ENCODE measurements around the gene PRSS53. TPM values are rescaled to one million over a fixed set of nuclear protein-coding genes. Genes with fewer than 3 reads are reported as not detected.

Gene PRSS53
- total RNA-seq, 1 donor from 2014 or later = 5.3 TPM

DNA sequence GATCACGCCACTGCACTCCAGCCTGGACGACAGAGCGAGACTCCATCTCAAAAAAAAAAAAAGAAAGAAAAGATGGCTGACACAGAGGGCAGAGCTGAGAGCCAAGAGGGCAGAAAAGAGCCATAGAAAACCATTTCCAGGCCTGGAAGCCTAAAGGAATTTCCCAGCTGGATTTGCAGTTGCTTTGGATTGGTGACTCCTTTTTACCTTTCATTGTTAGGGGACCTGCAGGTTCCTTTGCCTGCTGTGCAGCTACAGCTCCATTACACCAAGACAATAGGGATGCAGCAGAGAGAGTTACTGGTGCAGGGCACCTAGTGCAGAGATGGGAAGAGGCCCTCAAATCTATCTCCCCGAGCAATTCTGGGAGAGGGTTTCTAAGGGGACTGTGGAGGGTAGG lies 33.1 kb downstream of the PRSS53 start:
- intact Hi-C loops (cut with micrococcal nuclease) = no loop called here

DNA sequence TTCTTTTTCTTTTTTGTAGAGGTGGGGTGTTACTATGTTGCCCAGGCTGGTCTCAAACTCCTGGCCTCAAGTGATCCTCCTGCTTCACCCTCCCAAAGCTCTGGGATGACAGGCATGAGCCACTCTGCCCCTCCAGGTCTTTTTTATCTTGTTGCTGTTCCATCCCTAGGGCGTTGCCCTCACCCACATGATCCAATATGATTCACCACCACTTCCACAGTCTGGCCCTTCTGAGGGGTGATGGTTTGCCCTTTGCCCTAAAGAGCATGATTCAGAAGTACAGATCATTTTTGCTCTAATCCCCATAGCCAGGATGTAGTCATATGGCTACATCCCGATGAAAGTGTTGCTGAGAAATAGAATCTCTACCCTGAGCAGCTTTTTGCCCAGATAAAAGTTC lies 36.6 kb downstream of the PRSS53 start:
- intact Hi-C loops (cut with micrococcal nuclease) = no loop called here

DNA sequence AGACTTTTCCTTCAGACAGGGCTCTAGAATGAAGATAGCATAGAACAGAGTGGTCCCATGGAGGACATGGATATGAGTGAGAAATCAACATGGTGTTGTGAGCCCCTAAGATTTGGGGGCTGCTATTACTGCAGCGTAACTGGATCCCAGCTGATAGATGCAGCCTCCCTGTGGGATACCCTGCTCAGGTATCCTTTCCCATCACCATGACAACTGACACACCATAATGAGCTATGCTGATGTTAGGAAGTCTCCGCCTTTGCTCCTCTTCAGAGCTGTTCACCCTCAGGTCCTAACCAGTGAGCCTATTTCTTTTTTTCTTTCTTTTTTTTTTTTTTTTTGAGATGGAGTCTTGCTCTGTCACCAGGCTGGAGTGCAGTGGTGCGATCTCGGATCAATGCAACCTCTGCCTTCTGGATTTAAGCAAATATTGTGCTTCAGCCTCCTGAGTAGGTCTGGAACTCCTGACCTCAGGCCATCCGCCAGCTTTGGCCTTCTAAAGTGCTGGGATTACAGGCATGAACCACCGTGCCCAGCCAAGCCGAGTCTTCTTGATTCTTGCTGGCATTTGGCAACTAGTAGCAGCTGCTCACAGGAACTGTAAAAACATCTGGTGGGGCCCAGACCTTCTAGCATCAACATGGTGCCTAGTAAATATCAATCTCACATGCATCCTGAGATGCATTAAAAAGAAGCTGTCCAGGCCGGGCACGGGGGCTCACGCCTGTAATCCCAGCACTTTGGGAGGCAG lies 38.3 kb downstream of the PRSS53 start:
- intact Hi-C loops (cut with micrococcal nuclease) = no loop called here

DNA sequence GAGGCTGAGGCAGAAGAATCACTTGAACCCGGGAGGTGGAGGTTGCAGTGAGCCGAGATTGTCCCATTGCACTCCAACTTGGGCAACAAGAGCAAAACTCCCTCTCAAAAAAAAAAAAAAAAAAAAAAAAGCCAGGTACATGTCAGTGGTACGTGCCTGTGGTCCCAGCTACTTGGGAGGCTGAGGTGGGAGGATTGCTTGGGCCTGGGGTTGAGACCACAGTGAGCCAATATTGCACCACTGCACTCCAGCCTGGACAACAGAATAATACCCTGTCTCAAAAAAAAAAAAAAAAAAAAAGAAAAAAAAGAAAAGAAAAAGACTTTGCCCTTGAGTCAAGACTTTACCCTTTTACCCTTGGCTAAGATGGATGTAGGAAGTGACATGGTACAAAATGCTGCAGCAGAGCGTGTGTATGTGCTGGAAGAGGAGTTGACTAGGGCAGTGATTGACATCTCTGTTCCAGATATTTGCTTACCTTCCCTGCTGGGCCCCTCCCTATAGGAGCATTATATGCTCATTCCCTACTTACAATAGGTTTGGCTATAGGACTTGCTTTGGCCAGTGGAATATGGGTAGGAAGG lies 44.8 kb downstream of the PRSS53 start:
- intact Hi-C loops (cut with micrococcal nuclease) = no loop called here

DNA sequence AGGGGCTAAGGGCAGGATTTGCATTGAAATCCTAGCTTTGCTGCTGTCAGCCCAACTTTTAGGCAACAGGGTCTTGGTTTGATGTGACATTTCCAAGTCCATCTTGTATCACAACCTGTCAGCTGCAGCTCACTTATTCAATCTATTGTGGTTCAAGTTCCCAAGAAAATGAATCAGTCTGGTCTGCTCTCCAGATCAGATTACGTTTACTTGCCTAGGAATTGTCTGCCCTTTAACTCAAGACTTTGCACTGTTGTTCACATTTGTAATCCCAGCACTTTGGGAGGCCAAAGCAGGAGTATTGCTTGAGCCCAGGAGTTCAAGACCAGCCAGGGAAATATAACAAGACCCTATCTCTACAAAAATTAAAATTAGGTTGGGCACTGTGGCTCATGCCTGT lies 45.4 kb downstream of the PRSS53 start:
- intact Hi-C loops (cut with micrococcal nuclease) = no loop called here

DNA sequence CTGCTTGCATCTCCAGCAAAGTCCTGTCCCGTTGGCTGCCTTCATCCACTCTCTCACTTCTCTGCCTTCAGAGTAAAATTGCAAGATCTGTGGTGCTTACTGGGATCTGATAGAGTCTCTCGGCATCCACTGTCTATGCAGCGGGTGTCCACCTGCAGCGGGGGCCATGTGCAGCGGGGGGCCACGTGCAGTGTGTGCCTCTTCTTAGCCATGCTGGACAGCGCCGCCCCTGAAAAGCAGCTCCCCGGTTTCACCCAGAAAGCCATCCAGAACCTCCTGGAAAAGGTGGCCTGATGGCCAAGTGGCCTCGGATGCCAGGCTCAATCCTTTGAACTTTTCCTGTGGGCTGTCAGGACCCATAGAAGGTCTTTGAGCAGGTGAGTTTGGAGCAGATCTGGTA lies 45.9 kb downstream of the PRSS53 start:
- intact Hi-C loops (cut with micrococcal nuclease) = no loop called here

DNA sequence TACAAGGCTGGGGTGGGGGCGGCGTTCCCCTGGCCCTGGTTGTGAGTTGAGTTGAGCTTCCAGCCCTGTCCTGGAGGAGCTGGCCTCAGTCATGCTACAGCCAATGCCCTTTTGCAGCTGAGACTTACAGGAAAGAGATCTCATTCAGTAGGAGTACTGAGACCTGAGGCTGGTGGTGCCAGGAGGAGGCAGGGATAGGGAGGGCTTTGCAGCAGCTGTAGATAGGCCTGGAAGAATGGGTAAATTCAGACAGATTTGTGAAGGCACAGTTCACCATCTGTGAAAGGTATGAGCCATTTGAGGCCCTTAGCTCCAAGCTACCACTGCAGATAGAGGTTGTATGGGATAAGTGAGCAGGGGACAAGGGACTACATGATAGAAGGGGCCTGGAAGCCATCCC lies 49.8 kb downstream of the PRSS53 start:
- intact Hi-C loops (cut with micrococcal nuclease) = no loop called here

DNA sequence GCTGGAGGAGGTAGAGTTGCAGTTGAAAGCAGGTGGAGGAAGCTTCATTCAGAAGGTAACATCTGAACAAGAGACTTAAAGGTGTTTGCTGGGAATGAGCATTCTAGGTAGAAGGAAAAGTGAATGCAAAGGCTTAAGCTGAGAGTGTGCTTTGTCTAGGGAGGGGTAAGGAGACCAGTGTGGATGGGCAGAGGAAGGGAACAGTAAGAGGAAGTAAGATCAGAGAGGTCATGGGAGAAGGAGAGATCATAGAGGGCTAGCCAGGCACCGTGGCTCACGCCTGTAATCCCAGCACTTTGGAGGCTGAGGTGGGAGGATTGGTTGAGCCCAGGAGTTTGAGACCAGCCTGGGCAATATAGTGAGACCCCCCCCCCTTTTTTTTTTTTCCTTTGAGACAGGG lies 52.1 kb downstream of the PRSS53 start:
- intact Hi-C loops (cut with micrococcal nuclease) = no loop called here

DNA sequence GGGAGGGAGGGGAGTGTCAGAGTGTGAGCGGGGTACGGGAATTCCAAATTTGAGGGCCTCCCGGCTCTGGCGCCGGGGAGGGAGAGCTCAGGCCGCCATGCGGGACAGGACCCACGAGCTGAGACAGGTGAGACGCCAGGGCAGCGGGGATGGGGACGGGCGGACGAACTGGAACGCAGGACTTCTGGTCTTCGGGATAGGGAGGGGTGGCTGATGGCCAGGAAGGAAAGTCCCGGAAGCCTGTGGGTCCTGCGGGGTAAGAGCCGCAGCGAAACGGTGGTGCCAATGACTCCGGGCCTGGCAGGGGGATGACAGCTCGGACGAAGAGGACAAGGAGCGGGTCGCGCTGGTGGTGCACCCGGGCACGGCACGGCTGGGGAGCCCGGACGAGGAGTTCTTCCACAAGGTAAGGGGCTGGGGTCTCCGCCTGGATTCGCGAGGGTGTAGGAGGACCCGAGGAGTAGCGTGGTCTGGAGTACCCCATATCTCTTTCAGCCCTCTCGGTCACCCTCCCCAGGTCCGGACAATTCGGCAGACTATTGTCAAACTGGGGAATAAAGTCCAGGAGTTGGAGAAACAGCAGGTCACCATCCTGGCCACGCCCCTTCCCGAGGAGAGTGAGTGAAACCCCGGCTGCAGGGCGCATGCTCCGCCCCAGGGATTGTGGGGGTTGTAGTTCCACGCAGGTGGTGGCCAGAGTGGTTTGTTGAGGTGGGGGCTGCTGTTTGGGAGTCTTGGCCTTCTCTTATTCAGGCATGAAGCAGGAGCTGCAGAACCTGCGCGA lies 54.8 kb downstream of the PRSS53 start:
- intact Hi-C loops (cut with micrococcal nuclease) = loop anchor here (1.0 to 5.0 kb wide), 11 partner anchors 37 to 833 kb away; partner anchors contain the start of genes ARMC5, FUS, KAT8 and SETD1A

Other genes with a start within 250 kb of the PRSS53 start
- 22.7 and 22.8 TPM in 2 replicates for gene BCL7C, start 194.9 kb downstream of the PRSS53 start, total RNA-seq
- 0.32 and 0.41 TPM in 2 replicates for gene CTF1, start 192.3 kb downstream of the PRSS53 start, total RNA-seq
- 26.6 and 27.1 TPM in 2 replicates for gene FBXL19, start 165.4 kb downstream of the PRSS53 start, total RNA-seq
- gene ORAI3, start 139.9 kb downstream of the PRSS53 start, total RNA-seq = 25.7 and 27.1 TPM in 2 replicates
- gene SETD1A, start 131.2 kb downstream of the PRSS53 start, total RNA-seq = 29.7 and 30.2 TPM in 2 replicates
- gene HSD3B7, start 103.7 kb downstream of the PRSS53 start, total RNA-seq = 3.8 TPM in 2 replicates
- 0.55 and 0.59 TPM in 2 replicates for gene STX1B, start 78.3 kb downstream of the PRSS53 start, total RNA-seq
- gene STX4, start 55.4 kb downstream of the PRSS53 start, total RNA-seq = 55.6 and 55.8 TPM in 2 replicates
- gene ZNF668, start 14.7 kb downstream of the PRSS53 start, total RNA-seq = 11.5 and 13.6 TPM in 2 replicates
- gene ZNF646, start 14.5 kb downstream of the PRSS53 start, total RNA-seq = 25.0 and 25.3 TPM in 2 replicates
- gene VKORC1, start 5.9 kb upstream of the PRSS53 start, total RNA-seq = 53.2 and 53.4 TPM in 2 replicates
- gene BCKDK, start 19.4 kb upstream of the PRSS53 start, total RNA-seq = 21.5 and 24.0 TPM in 2 replicates
- gene KAT8, start 28.7 kb upstream of the PRSS53 start, total RNA-seq = 56.2 and 57.3 TPM in 2 replicates
- gene PRSS8, start 46.8 kb upstream of the PRSS53 start, total RNA-seq = 0.18 TPM in 1 of 2 replicates, not detected in the other
- 1.3 TPM in 2 replicates for gene PRSS36, start 61.1 kb upstream of the PRSS53 start, total RNA-seq
- 764 and 794 TPM in 2 replicates for gene FUS, start 91.2 kb upstream of the PRSS53 start, total RNA-seq
- 66.7 and 72.4 TPM in 2 replicates for gene PYCARD, start 113.8 kb upstream of the PRSS53 start, total RNA-seq
- not detected in 2 replicates for gene TRIM72, start 125.2 kb upstream of the PRSS53 start, total RNA-seq
- not detected in 2 replicates for gene PYDC1, start 128.2 kb upstream of the PRSS53 start, total RNA-seq
- gene ITGAM, start 171.0 kb upstream of the PRSS53 start, total RNA-seq = 48.3 and 53.1 TPM in 2 replicates